KBM-7 (cell line): ENCODE results near the gene MRAP.
"Not testable (repeated sequence)": the region's sequence is repeated elsewhere in the genome, so short reads cannot be mapped to it uniquely, and the experiment has no call there.

Experiments
- DNase-seq: peaks from one replicate; pipeline ENCODE4 v3.0.0-alpha.2; 2015
- in situ Hi-C: fragments of 300-500 bp; cut with MboI; formaldehyde crosslinking; loops from 2 replicates; pipeline ENCODE4 v1.14.3; 2020; ENCODE audit warnings: low sequenced_read_pairs, low pct_unique_long_range_greater_than_20kb, mixed read lengths

MRAP gene

GRCh38 chr21:32298658-32299081, at the start of gene MRAP:
Gene MRAP, plus strand, starts transcription at chr21:32298855. Its CDS starts 117 bp downstream, at chr21:32298972.
- DNase-seq = no peak

GRCh38 chr21:32249511-32250280, 49.0 kb upstream of the MRAP start:
- in situ Hi-C loops = loop anchor here (25.0 kb wide), 1 partner anchor 387 kb away; the partner anchor contains the start of gene HUNK
- no peak for DNase-seq

More at GRCh38 chr21:32298658-32299081, at the start of gene MRAP:
- in situ Hi-C loops = no loop called here

- no peak for DNase-seq
- in situ Hi-C loops = loop anchor here (25.0 kb wide), 1 partner anchor 390 kb away; the partner anchor contains the start of gene HUNK
Measured at GRCh38 chr21:32252136-32252535, 46.5 kb upstream of the MRAP start.

- in situ Hi-C loops = loop anchor here (25.0 kb wide), 1 partner anchor 391 kb away; the partner anchor contains the start of gene HUNK
- DNase-seq = no peak
Measured at GRCh38 chr21:32253215-32253641, 45.4 kb upstream of the MRAP start.

GRCh38 chr21:32256251-32256650, 42.4 kb upstream of the MRAP start:
- DNase-seq = no peak

GRCh38 chr21:32256873-32257620, 41.6 kb upstream of the MRAP start:
- no peak for DNase-seq
- in situ Hi-C loops = loop anchor here (25.0 kb wide), 1 partner anchor 395 kb away; the partner anchor contains the start of gene HUNK

More at GRCh38 chr21:32256251-32256650, 42.4 kb upstream of the MRAP start:
- in situ Hi-C loops = loop anchor here (25.0 kb wide), 1 partner anchor 394 kb away; the partner anchor contains the start of gene HUNK

- in situ Hi-C loops = loop anchor here (25.0 kb wide), 1 partner anchor 396 kb away; the partner anchor contains the start of gene HUNK
Measured at GRCh38 chr21:32257962-32258785, 40.5 kb upstream of the MRAP start.

GRCh38 chr21:32258786-32259048, 39.9 kb upstream of the MRAP start:
- in situ Hi-C loops = loop anchor here (25.0 kb wide), 1 partner anchor 396 kb away; the partner anchor contains the start of gene HUNK

More at GRCh38 chr21:32257962-32258785, 40.5 kb upstream of the MRAP start:
- DNase-seq = peak; percentile 75

GRCh38 chr21:32260130-32260529, 38.5 kb upstream of the MRAP start:
- in situ Hi-C loops = loop anchor here (25.0 kb wide), 1 partner anchor 398 kb away; the partner anchor contains the start of gene HUNK
- DNase-seq = no peak

More at GRCh38 chr21:32258786-32259048, 39.9 kb upstream of the MRAP start:
- DNase-seq = not testable (repeated sequence)

- no peak for DNase-seq
- in situ Hi-C loops = loop anchor here (25.0 kb wide), 1 partner anchor 400 kb away; the partner anchor contains the start of gene HUNK
Measured at GRCh38 chr21:32261929-32262328, 36.7 kb upstream of the MRAP start.

GRCh38 chr21:32265321-32265720, 33.3 kb upstream of the MRAP start:
- in situ Hi-C loops = loop anchor here (25.0 kb wide), 1 partner anchor 403 kb away; the partner anchor contains the start of gene HUNK
- not testable (repeated sequence) for DNase-seq

- DNase-seq = no peak
- in situ Hi-C loops = loop anchor here (25.0 kb wide), 1 partner anchor 408 kb away; the partner anchor contains the start of gene HUNK
Measured at GRCh38 chr21:32270748-32271147, 27.9 kb upstream of the MRAP start.

GRCh38 chr21:32276671-32277070, 22.0 kb upstream of the MRAP start:
- no peak for DNase-seq
- in situ Hi-C loops = no loop called here

GRCh38 chr21:32278103-32278502, 20.6 kb upstream of the MRAP start:
- DNase-seq = peak; percentile 60
- in situ Hi-C loops = no loop called here

GRCh38 chr21:32278518-32279376, 19.9 kb upstream of the MRAP start, which contains the start of gene MIS18A:
Gene MIS18A, minus strand, starts transcription at chr21:32279049. Its CDS starts 35 bp downstream, at chr21:32279014.
- in situ Hi-C loops = no loop called here
- DNase-seq = peak; percentile 96

- in situ Hi-C loops = no loop called here
- no peak for DNase-seq
Measured at GRCh38 chr21:32279377-32279680, 19.3 kb upstream of the MRAP start.

GRCh38 chr21:32281531-32281930, 17.1 kb upstream of the MRAP start:
- in situ Hi-C loops = no loop called here
- DNase-seq = no peak

GRCh38 chr21:32282992-32283391, 15.7 kb upstream of the MRAP start:
- DNase-seq = peak; percentile 6
- in situ Hi-C loops = no loop called here
